ENCODE measurements around the gene SNAP47.

SNAP47 gene

GRCh38 chr1:227732586-227733308, 2.5 kb upstream of the SNAP47 start:
- no peak for DNase-seq

DNA sequence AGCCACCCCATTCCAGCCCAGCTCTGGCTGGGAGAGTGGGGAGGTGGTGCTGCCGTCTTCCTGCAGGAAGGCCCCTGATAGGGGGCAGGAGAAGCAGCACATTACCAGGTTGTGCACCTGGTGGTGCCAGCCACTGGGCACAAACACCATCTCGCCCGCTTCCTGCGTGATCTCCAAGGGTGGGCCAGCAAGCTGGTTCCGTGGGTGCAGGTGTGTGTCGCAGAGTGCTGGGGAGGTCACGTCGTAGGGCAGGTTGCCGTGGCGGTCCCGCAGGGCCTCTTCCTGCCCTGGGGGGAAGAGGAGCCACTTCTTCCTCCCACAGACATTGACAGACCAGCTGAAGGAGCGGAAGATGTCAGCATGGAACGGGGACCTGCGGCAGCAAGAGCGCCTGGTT, 1.9 kb upstream of the SNAP47 start:
- no peak for DNase-seq

- no peak for DNase-seq
These were observed 1.3 kb upstream of the SNAP47 start for GRCh38 chr1:227733751-227734545.

- DNase-seq = no peak
These were observed 734 bp upstream of the SNAP47 start for GRCh38 chr1:227734546-227734855.

GRCh38 chr1:227735539-227736285, 477 bp downstream of the SNAP47 start:
- DNase-seq = no peak

- DNase-seq = no peak
These were observed 1.7 kb downstream of the SNAP47 start for GRCh38 chr1:227736814-227737432.

DNA sequence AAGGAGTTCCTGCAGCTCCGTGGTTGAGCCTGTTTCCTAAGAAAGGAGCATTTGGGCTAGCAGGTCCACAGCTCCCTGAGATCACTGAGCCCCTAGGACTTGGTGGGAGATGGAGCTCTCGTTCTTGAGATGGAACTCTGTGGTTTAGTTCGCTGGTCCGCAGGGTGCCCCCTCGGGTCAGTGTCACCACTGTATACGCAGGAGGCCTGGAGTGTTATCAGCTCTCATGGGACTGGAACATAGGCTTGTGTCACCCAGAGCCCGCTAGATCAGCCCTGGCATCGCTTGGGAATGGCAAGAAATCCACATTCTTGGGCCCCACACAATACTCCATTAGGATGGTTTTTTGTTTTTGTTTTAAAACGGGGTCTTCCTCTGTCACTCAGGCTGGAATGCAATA, 3.6 kb downstream of the SNAP47 start:
- no peak for DNase-seq

DNA sequence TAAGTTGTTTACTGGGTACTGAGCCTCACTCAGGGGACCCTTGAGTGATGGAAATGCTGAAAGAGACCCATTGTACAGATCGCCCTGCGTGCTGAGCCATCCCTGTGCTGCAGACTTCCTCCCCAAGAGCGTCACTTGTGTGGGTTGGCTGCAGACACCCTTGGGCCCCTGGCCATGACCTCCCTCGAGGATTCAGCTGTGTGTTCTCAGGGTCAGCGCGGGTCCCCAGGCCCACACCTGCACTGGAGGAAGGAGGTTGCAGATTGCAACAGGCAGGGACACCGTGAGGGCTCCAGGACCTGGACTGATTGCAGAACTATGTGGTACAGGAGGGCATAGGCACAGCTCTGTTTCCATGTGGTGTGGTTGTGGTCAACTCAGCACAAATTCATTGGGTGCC, 4.4 kb downstream of the SNAP47 start:
- DNase-seq = no peak

DNA sequence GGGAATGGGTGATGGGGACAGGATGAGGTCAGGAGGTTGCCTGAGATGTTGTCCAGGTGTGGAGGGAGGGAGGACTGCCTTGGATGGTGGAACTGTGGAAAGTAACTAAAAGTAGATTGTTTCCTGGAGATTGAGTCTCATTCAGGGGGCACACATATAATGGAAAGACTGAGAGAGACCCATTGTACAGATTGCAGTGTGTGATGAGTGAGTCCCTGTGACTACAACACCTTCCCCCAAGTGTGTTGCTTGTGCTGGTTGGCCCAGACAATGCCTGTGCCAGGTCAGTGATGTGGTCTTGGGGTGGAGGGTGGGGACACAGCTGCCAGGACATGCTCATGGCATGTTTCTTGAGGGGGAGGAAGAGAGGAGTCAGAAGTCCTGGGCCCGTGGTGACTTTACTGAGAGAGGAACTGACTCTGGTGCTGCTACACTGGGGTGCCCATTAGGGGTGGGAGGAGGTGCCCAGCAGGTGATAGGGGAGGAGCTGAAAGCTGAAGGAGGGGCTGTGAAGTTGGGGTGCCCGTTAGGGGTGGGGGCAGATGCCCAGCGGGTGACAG, 5.2 kb downstream of the SNAP47 start:
- no peak for DNase-seq

DNA sequence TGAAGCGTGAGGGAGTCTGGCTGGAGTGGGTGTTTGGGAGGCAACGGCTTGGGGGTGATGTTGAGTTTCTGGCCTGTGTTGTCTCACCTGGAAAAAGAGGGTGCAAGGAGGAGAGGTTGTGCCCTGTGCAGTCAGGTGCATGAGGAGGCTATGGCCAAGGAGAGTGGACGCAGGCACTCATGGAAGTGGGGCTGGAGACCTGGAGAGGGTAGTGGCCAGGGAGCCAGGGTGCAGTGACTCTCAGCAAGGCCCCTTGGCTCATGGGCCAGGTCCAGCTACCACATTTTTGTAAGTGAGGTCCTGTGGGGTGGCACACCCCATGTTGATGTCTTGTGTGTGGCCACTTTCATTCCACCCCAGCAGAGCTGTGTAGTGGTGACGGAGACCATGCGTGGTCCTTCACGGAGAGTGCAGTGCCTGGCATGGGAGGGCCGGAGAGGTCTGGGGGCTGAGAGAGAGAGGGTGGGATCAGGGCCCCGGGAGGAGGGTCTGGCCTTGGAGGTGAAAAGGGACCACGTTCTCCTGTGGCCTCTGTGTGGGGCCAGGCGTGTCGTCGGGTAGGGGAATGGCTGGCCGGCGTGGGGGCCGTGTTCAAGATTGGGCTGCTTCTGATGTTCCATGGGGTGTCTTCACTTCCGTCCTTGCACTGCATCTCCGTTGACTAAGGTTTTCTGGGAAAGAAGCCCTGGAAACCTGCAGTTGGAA, 6.1 kb downstream of the SNAP47 start:
- DNase-seq = no peak

DNA sequence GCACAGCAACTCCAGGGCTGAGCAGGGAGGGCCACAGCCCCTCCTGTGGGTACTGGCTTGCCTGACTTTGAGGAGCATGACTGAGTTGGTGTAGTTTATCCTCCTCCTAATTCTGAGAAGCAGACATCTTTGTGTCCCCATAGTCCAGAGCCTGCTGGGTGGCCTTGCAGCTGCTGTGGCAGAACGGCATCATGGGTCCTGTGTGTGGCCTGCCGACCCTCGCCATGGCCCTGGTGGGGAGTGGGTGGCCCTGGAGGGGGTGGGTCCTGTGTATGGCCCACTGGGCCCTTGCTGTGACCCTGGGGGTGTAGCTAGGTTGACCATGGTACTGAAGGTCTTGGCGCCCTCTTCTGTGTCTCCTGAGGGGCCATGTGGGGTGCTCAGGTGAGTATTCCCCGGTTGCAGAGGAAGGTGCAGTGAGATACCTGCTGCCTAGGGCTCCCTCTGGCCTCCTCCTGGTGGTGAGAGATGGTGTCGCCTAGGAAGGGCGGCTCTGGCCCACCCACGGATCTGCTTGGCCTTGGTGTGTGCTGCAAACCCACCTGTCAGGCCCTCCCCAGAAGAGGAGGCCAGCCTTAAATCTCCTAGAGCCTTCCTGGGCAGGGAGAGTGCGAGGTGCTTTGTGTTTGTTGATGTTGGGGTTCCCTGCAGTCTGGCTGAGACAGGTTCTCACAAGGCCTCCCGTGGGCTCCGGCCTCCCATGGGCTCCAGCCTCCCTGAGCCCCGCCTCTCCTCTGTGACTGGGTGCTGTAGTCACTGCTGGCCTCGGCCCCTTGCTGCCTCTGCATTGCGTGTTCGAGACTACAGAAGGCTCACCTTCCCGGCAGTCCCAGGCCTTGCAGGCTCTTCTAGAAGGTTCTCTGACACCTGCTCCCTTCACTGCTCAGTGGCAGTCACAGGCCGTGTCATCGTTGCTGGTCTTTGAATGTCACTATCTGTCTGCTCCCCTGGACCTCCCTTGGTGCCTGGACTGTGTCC, 7.8 kb downstream of the SNAP47 start:
- DNase-seq = no peak

GRCh38 chr1:227744668-227745067, 9.4 kb downstream of the SNAP47 start:
- DNase-seq = no peak

DNA sequence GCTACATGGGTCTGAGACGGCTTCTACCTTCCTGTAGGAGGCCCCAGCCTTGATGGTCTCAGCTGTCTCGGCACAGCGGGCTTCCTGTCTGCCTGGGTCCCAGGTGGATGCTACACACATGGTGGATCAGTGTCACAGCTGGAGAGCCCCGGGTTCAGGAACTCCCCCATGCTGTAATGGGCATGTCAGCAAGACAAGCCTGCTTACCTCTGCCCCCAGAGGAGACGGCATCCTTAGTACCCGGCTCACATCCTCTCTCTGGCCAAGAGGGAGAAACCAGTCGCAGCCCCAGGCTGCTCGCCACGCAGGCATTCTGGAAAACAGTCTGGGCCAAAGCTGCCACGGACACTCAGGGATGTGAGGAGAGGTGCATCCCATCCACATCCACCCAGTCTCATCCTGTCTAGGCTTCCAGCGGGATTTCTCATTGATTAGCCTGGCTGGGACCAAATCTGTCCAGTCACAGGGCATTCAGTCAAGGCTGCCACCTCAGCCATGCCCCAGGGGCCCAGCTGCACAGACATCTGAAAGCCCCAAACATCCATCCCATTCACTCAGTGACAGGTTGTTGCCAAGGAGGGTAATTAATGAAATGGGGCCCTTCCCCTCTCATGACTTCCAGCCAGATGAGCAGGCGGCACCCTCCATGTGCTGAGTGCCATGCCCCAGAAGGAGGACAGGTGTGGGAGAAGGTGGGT, 10.5 kb downstream of the SNAP47 start:
- DNase-seq = no peak

GRCh38 chr1:227746676-227747075, 11.4 kb downstream of the SNAP47 start:
- no peak for DNase-seq

DNA sequence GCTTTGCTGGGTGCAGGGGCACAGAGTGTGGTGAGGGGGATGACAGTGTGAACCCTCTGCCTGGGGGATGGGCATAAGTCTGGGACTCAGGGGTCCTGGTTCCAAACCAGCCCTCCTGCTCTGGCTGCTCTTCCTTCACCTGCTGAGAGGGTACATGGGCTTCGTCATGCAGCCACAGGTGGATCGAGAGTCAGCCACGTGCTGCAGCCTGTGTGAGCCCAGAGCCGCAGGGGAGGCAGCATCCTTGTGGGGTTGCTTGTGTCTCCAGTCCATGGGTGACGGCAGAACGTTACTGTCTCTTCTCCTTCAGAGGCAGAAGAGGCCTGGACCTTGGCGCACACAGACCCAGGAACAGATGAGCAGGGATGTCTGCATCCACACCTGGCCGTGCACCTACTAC, 12.1 kb downstream of the SNAP47 start:
- DNase-seq = no peak

- no peak for DNase-seq
These were observed 12.8 kb downstream of the SNAP47 start for GRCh38 chr1:227747948-227748495.

GRCh38 chr1:227748496-227749182, 13.4 kb downstream of the SNAP47 start:
- no peak for DNase-seq

DNA sequence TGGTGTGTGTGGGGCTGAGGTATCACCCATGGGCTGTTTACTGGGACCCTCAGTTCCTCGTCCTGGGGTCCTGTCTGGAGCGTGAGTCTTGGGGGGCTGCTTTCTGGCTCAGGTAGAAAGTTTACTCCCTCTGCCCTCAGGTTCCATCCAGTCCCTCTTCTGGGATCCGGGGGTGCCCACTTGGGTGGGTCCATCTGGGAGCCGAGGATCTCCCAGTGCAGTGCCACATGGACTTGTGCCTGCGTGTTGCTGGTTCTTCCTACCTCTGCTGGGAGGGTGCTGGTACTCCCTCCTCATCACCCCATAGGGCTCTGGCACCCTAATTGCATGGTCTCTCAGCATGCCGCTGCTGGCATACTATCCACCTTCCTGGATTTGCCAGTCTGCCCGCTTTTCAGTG, 14.0 kb downstream of the SNAP47 start:
- DNase-seq = no peak

DNA sequence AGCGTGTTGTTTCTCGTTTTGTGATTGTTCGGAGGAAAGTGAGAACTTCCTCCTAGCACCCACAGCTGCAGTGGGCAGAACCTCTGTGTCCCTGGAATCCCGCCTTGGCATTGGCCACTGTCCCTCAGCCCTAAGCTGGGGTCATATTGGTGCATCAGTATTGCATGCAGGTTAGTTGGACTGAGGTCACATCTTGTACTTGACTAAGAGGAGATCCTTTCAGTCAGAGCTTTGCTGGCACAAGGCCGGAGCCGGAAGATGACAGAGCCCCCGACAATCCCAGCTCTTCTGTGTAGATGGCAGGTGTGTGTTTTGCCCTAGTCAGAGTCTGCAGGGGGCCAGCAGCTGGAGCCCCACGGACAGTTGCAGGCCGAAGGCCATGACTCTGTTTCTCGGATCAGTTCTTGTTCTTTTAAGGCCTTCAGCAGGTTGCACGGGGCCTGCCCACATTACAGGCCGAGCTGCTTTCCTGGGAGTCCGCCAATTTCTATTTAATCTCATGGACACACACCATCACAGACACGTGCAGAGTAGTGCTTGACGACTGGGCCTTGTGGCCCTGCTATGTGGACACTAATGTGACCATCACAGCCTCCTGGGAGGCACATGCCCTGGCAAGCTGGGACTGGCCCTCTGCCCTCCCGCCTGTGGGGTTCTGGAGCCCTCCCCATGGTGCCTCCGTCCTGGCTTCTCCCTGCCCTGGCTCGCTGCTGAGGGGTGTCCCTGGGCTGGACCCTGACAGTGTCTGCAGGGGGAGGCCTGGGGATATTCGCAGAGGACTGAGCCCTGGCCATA, 14.9 kb downstream of the SNAP47 start:
- DNase-seq = no peak

Data from NCI-H510A (cell line).